HL-60 (cell line): ENCODE measurements around the gene MMP23B.
A peak's percentile ranks its signal among the peaks of the same experiment; 100 is the strongest.

Experiments used
- DNase-seq, 2 experiments: peaks; one replicate each; pipeline ENCODE4 v3.0.0-alpha.2; 2010 to 2020; ENCODE audit warnings: low read depth in 1 of 2, low spot score in 1 of 2
- H3K27ac ChIP-seq: fragments of 250-450 bp; sonication (Bioruptor Pico); replicated peaks from 2 replicates; pipeline ENCODE4 v1.5.1; 2020; ENCODE audit warnings: mild to moderate bottlenecking, moderate library complexity
- H3K27me3 ChIP-seq: fragments of 250-450 bp; sonication (Bioruptor Pico); 2 replicates; pipeline ENCODE4 v1.5.1; 2021; ENCODE audit warnings: mild to moderate bottlenecking, moderate library complexity; ENCODE audit not compliant: insufficient read depth, poor library complexity, severe bottlenecking
- H3K4me3 ChIP-seq: replicated peaks from 2 replicates; pipeline ENCODE4 v1.5.1; 2011; ENCODE audit warnings: mild to moderate bottlenecking, control low read depth, low read length; ENCODE audit not compliant: insufficient read depth
- GABPA ChIP-seq: IDR thresholded peaks from 2 replicates; pipeline ENCODE4 v1.6.1; 2012; ENCODE audit warnings: low read depth
- POLR2AphosphoS5 ChIP-seq: IDR thresholded peaks from 2 replicates; pipeline ENCODE4 v1.6.1; 2012; ENCODE audit warnings: low read depth
- SPI1 ChIP-seq: IDR thresholded peaks from 2 replicates; pipeline ENCODE4 v1.6.1; 2012; ENCODE audit warnings: low read depth, mild to moderate bottlenecking, borderline replicate concordance
- TF ChIP-seq, protein P1 (sequence below): IDR thresholded peaks from 2 replicates; pipeline ENCODE4 v1.6.1; 2012; ENCODE audit warnings: low read depth; ENCODE audit not compliant: insufficient replicate concordance
- TF ChIP-seq, protein P2 (sequence below): IDR thresholded peaks from one replicate; pipeline ENCODE4 v1.5.1; 2011; ENCODE audit warnings: low read length, control low read depth, inconsistent platforms; ENCODE audit not compliant: insufficient read depth

MMP23B gene

DNA sequence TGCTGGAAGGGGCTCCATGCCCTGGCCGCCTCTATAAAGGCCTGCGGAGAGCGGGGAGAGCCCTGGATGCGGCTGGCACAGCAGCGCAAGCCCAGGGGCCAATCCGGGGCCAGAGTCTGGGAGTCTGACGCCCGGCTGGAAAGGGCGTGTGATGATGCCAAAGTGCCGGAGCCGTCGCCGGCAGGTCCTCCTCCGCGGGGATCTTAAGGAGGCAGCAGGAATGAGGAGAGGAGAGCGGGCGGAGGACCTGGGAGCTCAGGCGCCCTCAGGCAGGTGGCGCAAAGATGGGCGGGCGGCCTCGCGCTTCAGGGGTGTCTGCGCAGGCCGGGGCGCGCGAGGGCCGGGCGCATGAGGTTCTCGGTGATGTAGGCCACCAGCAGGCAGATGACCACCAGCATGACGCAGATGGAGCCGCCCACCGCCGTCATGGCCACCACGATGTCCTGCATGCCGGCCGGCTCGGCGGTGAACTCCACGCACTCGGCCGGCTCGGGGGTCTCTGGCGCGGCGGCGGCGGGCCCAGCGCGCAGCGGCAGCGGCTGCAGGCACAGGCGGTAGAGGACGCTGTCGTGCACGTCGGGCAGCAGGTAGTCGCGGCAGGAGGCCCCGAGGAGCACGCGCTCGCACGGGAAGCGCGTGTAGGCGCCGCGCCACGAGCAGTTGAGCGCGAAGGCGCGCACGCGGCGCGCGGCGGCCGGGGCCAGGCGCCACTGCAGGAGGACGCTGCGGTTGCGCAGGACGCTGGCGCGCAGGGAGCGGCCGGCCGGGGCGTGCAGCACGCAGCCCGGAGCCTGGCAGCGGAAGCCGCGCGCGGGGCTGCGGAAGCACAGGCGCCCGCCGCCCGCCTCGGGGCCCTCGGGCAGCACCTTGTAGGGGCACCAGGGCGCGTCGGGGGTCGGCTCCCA is 32.7 kb upstream of the MMP23B start:
- Histone ChIP-seq H3K27me3 (peaks cover 8% of the 10 kb centered on the region), H3K4me3 (no peak overlapping the region; the same call in 1 of the 2 replicates), H3K27ac (no peak overlapping the region)
- TF ChIP-seq POLR2AphosphoS5: no peak
- TF ChIP-seq GABPA: no peak
- TF ChIP-seq SPI1: no peak
- TF ChIP-seq, protein P1, sequence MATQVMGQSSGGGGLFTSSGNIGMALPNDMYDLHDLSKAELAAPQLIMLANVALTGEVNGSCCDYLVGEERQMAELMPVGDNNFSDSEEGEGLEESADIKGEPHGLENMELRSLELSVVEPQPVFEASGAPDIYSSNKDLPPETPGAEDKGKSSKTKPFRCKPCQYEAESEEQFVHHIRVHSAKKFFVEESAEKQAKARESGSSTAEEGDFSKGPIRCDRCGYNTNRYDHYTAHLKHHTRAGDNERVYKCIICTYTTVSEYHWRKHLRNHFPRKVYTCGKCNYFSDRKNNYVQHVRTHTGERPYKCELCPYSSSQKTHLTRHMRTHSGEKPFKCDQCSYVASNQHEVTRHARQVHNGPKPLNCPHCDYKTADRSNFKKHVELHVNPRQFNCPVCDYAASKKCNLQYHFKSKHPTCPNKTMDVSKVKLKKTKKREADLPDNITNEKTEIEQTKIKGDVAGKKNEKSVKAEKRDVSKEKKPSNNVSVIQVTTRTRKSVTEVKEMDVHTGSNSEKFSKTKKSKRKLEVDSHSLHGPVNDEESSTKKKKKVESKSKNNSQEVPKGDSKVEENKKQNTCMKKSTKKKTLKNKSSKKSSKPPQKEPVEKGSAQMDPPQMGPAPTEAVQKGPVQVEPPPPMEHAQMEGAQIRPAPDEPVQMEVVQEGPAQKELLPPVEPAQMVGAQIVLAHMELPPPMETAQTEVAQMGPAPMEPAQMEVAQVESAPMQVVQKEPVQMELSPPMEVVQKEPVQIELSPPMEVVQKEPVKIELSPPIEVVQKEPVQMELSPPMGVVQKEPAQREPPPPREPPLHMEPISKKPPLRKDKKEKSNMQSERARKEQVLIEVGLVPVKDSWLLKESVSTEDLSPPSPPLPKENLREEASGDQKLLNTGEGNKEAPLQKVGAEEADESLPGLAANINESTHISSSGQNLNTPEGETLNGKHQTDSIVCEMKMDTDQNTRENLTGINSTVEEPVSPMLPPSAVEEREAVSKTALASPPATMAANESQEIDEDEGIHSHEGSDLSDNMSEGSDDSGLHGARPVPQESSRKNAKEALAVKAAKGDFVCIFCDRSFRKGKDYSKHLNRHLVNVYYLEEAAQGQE: no peak
- TF ChIP-seq, protein P2, sequence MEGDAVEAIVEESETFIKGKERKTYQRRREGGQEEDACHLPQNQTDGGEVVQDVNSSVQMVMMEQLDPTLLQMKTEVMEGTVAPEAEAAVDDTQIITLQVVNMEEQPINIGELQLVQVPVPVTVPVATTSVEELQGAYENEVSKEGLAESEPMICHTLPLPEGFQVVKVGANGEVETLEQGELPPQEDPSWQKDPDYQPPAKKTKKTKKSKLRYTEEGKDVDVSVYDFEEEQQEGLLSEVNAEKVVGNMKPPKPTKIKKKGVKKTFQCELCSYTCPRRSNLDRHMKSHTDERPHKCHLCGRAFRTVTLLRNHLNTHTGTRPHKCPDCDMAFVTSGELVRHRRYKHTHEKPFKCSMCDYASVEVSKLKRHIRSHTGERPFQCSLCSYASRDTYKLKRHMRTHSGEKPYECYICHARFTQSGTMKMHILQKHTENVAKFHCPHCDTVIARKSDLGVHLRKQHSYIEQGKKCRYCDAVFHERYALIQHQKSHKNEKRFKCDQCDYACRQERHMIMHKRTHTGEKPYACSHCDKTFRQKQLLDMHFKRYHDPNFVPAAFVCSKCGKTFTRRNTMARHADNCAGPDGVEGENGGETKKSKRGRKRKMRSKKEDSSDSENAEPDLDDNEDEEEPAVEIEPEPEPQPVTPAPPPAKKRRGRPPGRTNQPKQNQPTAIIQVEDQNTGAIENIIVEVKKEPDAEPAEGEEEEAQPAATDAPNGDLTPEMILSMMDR: no peak
- peak in 1 of 2 experiments; percentile 40 for DNase-seq

DNA sequence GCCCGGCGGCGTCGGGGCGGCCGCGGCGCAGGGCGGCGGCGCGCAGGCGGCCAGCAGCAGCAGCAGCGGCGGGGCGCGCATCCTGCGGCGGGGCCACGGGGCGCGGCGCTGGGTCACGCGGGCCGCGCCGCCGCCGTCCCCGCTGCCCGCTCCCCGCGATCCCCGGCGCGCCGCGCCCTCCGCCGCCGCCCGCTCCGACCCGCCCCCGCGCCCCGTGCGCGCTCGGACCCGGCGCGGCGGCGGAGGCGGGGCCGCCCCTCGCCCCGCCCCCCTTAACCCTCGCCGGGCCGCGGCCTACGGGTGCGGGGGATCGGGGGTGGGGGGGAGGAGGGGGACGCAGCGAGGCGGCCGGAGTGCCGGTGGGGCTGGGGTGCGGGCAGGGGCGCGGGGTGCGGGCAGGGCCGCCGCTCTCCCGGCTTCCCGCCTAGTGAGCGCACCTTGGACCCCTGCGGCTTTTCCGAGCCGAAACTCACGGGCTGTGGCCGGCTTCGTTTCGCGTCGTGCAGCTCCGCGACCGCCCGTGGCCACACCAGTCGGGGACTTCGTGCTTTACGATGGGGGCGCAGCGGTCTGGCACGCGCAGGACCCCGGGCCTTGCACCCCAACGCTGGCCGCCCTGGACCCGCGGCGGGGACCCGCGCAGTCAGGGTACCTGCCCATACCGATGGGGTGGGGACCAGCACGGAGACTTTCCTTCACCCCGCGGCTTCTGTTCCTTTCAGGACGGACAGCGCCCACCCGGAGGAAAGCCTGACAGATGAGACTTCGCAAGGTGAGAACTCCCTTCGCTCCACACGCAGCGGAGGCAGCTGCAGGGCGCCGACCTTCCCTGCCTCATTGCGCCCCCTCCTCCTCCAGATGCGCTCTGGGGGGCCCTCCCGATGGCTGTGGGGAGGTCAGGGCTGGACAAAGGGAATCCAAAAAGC is 31.8 kb upstream of the MMP23B start, which contains the start of gene FNDC10:
FNDC10 (minus strand) TSS at position 201 of the 926 bp plus-strand sequence; CDS start at position 81, 120 bp downstream.
- TF ChIP-seq, protein P1: peak; percentile 75
- no peak for TF ChIP-seq POLR2AphosphoS5
- H3K27ac ChIP-seq: no peak within 1 kb of the TSS
- DNase-seq: no peak
- peaks cover 8% of the 10 kb centered on the region for H3K27me3 ChIP-seq
- H3K4me3 ChIP-seq: peak within 1 kb of the TSS; percentile 33

DNA sequence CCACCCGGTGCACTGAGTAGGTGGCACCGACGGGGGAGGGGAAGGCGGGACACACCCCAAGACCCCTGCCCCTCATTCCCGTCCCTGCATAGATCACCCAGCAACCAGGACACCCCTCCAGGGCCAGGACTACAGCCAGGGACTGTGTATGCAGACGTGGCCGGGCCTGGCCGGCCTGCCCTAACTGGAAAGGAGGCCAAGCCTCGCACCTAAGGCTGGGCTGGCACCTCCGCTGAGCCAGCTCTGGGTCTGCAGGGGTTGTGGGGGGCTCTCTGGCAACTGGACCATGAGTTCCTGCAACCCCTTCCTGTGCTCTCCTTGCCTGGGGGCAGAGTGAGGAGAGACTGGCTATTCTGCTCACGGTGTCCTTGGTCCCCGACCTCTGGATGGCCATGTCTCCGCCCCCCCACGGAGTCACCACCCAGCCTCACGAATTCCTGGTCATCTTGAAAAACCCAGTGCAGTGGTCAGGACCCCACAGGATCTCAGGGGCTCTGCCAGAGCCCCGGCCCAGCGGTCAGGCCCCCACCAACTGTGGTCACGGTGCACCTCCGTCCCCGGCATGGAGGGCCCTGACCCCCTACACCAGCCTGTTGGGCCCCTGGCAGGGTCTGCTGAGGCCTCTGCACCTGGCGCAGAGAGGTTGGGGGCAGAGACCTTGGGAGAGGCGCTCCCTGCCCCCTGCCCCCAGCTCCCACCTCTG is 31.0 kb upstream of the MMP23B start:
- DNase-seq: no peak
- H3K27ac ChIP-seq: no peak overlapping the region
- no peak overlapping the region for H3K4me3 ChIP-seq
- H3K27me3 ChIP-seq: peaks cover 8% of the 10 kb centered on the region
- TF ChIP-seq SPI1: no peak
- no peak for TF ChIP-seq POLR2AphosphoS5
- TF ChIP-seq, protein P1: no peak
- no peak for TF ChIP-seq GABPA
- TF ChIP-seq, protein P2: no peak
